Measurements from ENCODE around the gene EVX2.

EVX2 gene

DNA sequence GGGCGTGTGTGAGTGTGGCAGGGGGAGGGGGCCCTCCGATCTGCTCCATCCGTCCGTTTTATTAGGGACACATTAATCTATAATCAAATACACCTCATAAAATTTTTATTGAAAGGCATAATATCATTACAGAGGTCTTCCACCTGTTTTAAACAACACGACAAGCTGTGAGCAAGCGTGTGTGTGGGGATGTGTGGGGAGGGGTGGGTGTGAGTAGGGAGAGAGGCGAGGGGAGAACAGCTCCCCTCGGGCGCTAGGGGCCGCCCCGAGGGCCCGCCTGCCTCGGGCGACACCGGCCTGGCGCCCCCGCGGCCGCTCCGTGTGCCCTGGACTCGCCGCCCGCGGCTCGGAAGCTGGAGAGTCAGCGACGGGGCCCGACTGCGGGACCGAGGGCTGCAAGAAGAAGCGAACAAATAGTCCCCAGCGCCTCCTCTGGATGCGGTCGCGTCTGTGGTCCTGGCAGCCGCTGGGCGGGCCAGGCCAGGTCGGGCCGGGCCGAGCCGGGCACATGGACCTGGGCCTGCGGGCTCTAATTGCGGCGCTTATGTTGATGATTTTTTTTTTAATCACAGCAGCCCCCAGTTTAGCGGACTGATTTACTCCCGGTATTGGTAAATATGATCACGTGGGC lies 38.4 kb upstream of the EVX2 start:
- no peak for DNase-seq (ENCODE audit: low read depth in 2 of 2)

DNA sequence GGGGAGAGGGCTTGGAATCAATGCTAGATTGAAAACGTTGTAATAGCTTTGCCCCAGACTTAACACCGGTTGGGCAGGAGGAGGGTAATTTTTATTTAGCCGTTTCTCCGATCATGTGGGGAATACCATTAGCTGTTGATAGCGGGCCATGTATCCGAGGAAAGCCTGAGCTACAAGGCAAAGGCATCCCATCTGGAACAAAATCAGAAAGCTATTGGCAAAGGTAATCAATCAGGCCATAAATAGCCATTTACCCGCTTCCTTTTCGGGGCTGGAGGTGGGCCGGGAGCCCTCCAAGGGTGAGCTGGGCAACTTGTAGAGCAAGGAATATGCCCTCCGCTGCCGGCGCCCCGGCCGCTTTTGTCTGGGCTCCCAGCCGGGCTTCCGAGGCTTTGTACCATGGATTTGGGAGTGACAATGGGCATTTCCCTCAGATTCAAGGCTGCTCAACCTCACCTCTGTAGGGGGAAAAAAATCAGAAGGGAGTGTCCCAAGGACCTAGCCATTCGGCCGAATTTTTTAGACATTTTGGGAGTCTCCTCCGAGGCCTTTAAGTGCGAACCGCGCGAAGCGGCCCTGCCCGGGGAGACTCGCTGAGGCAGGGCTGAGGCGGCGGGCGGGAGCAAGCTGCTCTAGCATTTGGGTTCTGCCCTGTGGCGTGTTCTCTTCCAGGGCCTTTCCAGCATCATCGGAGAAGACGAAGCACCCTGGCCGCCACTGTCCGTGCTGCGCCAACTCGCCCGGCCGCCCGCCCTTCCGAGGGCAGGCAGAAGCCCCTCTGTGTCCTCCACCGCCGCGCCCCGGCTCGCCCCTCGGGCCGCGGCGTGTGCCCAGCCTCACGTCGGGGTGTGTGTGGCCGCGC lies 37.7 kb upstream of the EVX2 start:
- no peak for DNase-seq (ENCODE audit: low read depth in 2 of 2)

DNA sequence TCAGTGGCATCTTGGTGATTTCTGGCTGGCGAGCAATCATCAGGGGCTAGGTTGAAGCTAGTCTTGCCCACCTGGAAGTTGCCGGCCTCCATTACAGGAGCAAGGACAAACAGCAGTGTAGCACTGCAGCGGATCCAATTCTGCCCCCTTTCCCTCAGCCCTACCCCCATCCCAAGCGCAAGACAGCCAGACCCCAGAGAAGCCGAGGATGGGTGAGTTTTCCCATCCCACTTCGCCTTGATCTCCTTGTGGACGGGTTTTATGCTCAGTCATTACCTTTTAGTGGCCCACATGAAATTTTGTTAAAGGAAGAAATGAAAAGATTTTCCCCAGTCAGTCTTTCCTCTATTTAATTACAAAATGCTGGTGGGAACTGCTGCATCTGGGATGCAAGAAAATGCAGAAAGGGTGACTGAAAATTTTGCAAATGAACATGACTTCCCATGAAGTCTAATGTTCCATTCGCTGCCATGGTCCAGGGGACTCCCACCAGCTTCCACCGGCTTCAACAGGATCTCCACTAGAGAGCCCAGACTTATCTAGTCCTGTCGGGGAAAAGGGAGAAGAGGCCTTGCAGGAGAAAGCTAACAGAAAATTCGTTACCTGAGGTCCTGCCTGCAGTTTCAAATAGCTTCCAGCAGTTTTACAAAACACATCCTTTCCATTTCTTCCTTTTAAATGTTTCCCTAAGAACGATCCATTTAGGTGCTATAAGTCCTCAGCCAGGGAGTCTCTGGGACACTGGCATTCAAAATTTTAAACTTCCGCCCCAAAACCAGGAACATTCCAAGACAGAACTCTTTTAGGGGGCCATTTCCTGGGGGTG lies 36.8 kb upstream of the EVX2 start:
- DNase-seq (ENCODE audit: low read depth in 2 of 2): no peak

DNA sequence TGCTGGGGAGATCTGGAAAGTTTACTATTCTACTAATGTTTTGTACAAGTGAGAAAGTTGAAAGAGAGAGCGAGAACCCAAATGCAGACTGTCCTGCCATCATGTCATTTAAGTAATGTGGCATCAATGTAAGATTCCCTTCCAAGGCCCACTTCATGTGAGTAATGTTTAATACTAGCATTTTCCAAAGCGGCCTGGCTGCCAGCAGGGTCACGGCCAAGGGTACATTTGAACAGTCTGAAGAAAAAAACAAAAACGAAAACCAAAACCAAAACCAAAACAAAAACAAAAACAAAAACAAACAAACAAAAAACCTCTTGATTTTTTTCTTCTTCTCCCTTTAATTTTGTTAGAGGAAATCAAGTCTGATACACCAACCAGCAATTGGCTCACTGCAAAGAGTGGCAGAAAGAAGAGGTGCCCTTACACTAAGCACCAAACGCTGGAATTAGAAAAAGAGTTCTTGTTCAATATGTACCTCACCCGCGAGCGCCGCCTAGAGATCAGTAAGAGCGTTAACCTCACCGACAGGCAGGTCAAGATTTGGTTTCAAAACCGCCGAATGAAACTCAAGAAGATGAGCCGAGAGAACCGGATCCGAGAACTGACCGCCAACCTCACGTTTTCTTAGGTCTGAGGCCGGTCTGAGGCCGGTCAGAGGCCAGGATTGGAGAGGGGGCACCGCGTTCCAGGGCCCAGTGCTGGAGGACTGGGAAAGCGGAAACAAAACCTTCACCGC lies 35.0 kb upstream of the EVX2 start:
- no peak for DNase-seq (ENCODE audit: low read depth in 2 of 2)

DNA sequence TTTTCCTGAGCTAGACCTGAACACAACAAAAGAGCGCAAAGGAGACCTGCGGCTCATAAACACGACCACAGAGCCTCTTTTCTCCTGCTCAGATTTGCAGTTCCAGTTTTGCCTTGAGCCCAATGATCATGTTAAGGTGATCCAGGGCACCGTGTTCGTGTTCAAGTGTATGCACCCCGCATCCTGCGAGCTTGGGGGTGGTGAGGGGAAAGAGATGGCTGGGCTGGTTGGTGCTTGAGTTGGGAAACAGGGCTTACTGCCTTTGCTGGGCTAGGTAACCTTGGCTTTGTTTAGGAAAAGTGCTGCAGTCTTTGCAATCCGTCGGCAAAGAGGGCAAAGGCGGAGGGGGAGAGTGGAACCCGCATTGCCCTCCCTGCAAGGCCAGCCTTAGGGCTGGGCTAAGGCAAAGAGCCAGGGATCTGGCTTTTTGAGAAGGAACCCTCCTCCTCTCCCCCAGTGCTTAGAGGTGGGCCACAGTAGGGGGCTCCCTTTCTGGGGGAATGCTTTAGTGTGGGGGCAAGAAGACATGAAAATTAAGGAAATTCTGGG lies 34.1 kb upstream of the EVX2 start:
- DNase-seq (ENCODE audit: low read depth in 2 of 2): no peak

DNA sequence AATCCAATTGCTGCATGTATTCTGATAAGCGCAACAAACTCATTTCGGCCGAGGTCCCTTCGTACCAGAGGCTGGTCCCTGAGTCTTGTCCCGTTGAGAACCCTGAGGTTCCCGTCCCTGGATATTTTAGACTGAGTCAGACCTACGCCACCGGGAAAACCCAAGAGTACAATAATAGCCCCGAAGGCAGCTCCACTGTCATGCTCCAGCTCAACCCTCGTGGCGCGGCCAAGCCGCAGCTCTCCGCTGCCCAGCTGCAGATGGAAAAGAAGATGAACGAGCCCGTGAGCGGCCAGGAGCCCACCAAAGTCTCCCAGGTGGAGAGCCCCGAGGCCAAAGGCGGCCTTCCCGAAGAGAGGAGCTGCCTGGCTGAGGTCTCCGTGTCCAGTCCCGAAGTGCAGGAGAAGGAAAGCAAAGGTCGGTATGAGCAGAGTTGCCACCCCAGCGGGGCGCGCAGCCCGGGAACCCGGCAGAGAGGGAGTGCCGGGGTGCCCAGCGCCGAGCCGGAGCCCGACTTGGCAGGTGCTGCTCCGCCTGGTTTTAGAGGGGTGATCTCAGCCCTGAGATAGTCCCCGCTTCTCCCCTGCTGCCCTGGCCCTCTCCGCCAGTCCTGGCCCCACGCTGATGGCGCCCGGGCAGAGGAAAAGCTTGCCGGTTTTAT lies 33.5 kb upstream of the EVX2 start:
- DNase-seq (ENCODE audit: low read depth in 2 of 2): no peak

DNA sequence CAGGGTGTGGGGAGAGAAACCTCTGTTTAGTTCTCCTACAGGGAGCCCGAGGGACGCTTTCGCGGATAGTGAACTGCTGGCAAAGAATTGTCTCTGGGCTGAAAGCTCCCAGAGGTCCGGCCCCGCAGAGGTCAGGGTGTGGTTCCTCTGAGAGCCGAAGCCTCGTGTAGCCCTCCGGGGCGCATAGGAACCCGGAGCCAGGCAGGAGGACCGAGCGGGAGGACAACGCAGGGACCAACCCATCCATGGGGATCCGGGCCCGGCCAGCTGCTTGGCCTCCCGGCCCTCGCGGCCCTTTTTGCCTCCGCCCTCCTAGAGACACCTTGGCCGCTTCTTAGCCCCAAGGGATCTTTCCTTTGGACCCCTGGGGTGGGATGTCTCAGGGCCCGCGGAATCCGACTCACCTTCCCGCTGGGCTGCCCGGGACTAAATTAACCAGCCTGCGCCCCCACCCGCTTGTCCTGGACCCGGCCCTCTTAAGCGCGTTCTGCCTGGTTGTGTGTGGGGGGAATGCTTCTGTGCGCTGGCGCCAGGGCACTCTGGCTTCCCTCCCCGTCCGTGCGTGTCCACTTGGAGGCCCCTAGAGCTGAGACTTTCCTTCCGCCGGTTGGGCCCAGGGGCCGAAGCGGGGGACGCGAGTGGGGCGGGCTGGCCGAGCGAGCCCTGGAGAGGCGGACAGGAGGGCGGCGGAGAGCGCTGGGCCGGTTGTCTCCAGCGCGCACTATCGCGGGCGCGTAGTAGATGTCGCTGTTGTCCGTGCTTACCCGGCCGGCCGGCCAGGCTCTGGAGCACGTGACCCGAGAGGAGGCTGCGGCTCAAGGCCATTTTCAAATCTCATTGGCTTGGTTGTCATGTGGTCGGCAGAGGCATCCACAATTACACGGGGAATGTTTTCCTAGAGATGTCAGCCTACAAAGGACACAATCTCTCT lies 32.4 kb upstream of the EVX2 start, which contains the start of gene HOXD10:
Gene HOXD10 (plus strand): TSS at position 896 of the 931 bp plus-strand sequence. CDS start 56 bp downstream, outside the sequence.
- no peak for DNase-seq (ENCODE audit: low read depth in 2 of 2)

DNA sequence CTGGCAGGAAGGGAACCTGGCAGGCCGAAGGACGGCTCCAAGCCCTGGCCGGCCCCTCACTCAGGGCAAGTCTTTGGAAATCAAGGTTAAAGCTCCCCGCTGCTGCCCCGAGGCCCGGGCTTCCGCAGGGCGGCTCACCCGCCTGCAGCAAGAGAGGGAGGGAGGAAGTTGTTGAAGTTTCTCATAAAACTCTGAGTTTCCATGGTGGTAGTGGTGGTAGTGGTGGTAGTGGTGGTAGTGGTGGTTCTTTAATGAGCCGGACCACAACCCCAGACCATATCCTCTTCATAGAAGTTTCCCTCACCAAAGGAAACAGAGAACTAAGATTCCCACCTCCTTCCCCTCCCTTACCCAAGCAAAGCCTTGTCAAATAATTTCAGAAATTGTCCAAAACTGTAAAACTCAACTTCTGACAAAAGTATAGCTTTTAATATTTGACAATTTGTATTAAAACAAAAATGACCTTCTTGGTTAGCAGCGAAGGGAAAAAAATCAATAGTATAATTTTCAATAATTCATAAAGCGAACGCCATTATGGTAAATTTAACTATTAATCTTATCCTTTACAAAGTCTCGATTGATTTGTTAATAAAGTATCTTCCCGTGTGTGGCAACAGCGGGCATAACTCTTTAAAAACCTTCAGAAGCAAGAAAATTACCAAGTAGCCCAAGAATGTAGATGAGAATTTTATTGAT lies 31.3 kb upstream of the EVX2 start:
- no peak for DNase-seq (ENCODE audit: low read depth in 2 of 2)

DNA sequence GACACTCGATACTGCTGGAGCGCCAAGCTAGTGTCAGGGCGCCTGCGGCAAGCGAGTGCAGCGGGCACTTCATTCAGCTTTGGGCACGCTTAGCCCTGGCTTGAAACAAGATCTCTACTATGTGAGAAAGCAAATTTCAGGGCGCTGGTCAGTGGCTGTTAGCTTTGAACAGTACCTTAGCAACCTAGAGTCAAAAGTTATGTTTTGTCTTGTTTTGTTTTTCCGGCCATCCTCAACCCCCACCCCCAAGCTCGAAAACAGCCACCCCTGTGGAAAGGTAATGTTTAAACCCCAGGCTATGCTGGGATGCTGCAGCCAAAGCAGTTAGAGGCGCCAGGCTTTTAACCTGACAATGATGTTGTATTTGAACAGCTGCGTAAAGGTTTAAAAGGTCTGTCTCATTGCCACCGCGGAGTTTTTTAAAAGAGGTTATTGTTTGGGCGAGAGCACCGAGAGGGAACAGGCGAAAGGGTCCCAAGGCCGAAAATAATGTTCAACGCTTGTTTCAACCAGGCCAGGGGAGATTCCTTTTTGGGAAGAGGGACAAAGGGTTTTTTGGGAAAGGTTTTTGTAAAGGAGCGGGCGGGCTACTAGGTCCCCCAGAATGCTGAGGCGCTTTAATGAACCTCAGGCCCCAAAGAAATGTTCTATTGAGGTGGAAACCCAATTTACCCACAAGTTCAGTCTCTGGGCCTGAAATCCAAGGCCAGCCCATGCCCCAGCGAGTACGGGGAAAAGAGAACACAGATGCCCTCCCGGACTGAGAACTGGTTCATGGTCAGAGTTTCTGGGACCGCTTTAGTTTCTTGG lies 30.6 kb upstream of the EVX2 start:
- no peak for DNase-seq (ENCODE audit: low read depth in 2 of 2)

DNA sequence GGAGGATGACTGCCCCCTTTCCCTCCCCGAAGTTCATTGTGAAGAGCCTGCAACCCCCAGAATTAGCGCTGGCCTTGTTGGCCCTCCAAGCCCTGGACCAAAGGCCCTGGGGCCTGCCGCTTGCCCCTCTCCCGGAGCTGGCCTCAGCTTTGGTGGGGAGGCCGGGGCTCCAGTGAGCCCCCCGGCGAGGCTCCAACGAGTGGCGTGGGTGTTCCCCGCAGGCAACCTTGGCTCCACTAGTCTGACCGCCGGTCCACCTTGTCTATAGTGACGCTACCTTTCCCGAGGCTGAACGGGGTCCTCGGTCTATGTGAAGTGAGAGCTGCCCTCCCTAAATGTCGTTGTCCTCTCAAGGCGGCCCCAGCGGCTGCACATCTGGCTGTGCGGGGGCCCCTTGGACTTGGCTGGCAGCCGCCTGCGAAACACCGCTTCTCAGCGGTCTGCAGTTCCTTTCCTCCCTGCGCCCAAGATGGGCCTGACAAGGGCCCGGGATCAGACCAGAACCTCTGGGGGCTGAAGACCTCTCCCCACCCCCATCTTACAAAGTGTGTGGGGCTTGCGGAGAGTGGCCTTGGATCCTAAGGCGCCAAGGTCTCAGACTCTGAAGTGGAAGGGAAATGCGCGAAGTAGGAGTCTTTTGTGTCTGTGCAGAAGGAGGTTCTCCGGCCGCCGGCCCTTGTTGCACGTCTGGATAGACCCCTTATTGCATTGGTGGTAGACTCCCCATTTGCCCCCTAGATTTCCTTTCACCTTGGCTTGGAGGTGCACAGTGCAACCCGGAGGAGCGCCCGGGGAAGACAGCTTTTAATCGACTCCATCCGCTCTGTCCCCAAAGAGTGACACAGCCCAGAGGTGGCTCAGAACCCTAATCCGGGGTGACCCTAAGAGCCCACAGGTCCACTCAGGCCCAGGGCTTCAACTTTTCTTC lies 28.9 kb upstream of the EVX2 start:
- DNase-seq (ENCODE audit: low read depth in 2 of 2): no peak

DNA sequence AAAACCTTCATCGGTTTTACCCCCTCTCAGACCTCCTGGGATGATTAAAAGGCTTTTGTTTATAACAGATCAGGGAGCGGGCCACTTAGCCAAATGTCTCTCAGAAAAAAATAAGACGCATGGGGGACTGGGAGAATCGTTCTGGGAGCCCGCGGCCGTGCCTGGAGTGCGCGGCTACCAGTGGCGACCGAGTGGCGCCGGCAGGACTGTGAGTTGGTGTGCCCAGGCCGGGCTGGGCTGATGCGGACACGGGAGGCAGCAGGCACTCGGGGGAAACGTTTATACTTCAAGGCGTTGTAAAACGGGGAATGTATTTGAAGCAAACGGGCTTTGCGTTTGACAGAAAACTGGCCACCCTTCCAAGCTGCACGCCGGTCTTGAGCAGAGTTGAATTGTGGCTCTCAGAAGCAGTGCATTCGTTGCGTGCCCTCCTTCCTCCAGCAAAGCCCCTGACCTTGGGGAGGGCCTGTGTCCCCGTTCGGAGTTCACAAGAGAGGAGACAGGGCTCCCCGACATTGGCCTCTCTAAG lies 28.1 kb upstream of the EVX2 start:
- DNase-seq (ENCODE audit: low read depth in 2 of 2): no peak

DNA sequence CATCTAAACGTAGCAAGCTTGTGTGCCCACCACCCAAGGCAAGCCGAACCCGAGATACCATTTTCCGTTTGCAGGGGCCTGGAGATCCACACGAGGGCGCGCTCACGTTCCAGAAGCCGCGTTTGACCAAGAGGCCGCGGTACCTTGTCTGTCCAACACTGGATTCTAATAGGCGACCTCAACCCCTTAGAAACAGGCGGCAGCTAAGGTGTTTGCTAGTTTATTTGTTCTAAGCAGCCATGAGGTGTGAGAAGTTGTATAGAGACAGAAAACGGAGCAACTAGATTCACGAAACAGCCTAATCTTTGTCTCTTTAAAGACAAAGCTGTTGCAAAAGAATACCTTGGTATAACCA lies 27.5 kb upstream of the EVX2 start:
- no peak for DNase-seq (ENCODE audit: low read depth in 2 of 2)

DNA sequence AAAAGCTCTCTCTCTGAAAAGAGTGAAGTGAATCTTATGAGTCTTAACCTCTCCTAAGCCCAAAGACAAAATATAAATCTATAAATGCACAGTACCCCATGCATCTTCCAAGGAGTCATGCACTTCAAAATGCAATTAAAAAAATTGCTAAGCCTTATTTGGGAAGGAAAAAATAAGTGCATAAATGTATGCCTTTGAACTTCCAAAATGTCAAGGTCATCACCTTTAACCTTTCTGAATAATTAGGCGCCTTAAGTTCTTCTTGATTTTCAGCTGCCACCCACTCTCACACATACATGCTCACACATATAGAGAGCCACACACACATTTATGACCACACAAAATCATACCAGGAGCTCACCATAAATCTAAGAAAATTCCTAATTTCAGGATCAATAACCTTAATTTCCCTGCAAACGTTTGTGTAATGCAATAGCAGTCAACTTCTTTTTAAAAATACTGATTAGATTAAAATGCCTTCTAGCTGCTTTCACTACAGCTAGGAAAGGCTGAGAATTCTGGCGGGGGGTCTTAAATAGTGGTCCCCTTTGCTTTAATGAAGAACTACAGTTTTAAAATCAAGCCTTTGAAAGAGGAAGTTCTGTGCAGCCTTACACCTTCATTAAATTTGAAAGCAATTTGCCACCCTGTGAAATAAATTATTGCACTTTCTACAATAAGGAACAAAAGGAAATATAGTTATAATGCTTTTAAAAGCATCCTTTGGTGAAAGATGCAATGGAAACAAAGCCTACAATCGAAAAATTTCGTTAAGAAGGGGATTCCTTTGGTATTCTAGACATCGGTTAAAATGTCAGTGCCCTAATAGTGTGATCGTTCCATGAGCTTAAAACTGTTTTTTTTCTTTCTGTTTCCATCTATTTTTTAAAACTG lies 26.9 kb upstream of the EVX2 start:
- no peak for DNase-seq (ENCODE audit: low read depth in 2 of 2)

DNA sequence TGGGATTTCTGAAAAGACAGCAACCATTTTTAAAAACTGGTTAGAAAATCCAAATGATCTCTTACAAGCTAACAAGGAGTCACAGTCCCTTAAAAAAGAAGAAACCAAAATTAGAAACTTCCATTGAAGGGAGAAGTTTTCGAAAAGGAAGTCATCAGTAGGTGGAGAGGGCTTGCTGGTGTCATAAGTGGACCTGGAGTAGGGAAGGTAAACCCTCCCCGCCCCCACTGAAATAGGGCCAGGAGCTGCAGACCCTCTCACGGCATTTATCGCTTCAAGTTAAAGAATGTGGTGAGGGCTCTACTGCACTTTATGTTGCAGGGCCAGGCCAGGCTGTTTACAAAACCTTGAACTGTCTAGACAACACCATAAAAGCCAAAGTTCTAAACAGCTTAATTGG lies 26.2 kb upstream of the EVX2 start:
- DNase-seq (ENCODE audit: low read depth in 2 of 2): no peak

DNA sequence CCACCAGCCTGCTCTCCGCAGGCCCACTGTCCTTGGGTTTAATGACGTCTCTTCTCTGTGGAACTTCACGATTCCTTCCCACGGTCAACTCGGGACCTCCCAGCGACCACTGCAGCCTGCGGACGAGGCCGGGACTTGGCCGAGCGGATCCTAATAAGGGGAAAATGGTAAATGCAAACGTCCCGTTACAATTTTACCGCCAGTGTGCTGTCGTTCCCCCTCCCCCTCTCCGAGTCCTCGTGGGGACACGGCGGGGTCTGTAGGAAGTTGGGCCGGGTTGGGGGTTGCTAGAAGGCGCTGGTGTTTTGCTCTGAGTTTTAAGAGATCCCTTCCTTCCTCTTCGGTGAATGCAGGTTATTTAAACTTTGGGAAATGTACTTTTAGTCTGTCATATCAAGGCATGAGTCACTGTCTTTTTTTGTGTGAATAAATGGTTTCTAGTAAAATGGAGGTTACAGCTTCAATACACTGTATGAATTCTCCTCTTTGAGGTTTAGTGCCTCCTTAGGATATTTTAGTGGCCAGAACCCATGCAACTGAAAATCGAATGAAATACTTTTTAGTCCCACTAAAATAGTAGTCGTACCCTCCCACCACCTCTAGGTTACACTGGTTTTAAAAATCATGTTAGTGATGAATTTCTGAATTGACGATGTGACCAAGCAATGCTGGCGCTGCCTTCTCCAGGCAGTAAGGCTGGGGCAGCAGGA lies 25.6 kb upstream of the EVX2 start:
- no peak for DNase-seq (ENCODE audit: low read depth in 2 of 2)

Data from stimulated activated CD8-positive, alpha-beta memory T cell treated with anti-CD3 and anti-CD28 coated beads, Interleukin-15, amount 100 ng/mL, for 4 hours (primary cell).